ENCODE measurements around the gene STARD4. TPM values are rescaled to one million over a fixed set of nuclear protein-coding genes. Genes with fewer than 3 reads are reported as not detected.

STARD4 gene
- total RNA-seq, 1 experiment from 2014 or later = 48.5 TPM

GRCh38 chr5:111537141-111538024 lies 25.0 kb upstream of the STARD4 start:
- DNase-seq (ENCODE audit: low spot score) (no peak), ATAC-seq (no peak)
- no peak overlapping the region for H3K27ac Mint-ChIP-seq
- no peaks in the 10 kb centered on the region for H3K4me1 Mint-ChIP-seq
- H3K9me3 Mint-ChIP-seq = peaks cover 12% of the 10 kb centered on the region
- no peaks in the 10 kb centered on the region for H3K27me3 Mint-ChIP-seq (ENCODE audit: low read depth)
- H3K36me3 Mint-ChIP-seq = no peaks in the 10 kb centered on the region
- no peak for TF ChIP-seq GTF2I (CRISPR knock-in tag; conservative IDR thresholded peaks at IDR 0.05)
- no peak overlapping the region for H3K4me3 Mint-ChIP-seq
- ChIA-PET CTCF (interaction anchor here (0.9 kb wide), 1 partner anchor 13 kb away, joined by 3 read pairs; no protein-coding TSS in a partner anchor), POLR2A (no interaction called here)

DNA sequence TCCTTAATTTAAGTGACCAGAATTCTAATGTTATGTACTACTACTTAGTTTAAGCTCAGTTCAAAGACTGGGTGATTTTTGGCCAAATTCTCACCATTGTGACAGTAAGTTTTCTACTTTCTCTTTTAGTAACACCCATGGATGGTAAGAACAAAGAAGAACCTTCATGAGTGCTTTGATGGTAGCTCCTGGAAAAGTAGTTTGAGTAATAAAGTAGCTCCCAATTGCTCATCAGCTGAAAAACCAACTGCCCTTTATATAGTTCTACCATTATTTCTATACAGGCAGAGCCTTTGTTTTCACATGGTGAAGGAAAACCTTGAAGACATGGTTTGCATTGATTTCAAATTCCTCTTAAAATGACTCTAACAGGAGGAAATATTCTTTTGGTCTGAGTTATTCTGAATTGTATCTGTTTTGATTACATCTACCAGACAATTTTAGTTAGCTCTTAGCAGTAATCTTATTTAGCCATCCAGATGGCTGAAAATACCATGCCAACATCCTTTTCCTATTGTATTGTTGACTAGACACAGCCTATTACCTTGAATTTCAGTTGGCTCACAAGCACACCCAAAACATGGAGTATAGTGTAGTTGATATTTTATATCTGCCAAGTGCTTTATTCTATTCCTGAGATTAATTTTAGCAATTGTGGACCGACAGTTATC lies 23.7 kb upstream of the STARD4 start:
- ATAC-seq (no peak), DNase-seq (ENCODE audit: low spot score) (no peak)
- Mint-ChIP-seq H3K27ac (no peak overlapping the region), H3K9me3 (peaks cover 12% of the 10 kb centered on the region), H3K36me3 (no peaks in the 10 kb centered on the region), H3K4me3 (no peak overlapping the region), H3K27me3 (ENCODE audit: low read depth) (no peaks in the 10 kb centered on the region), H3K4me1 (no peaks in the 10 kb centered on the region)
- ChIA-PET POLR2A (no interaction called here), CTCF (no interaction called here)
- TF ChIP-seq SOX15 (CRISPR knock-in tag; IDR thresholded peaks at IDR 0.05) (no peak), IRF2 (CRISPR knock-in tag; IDR thresholded peaks at IDR 0.05; ENCODE audit: borderline replicate concordance, low read depth) (no peak), TP53 (CRISPR knock-in tag; IDR thresholded peaks at IDR 0.05) (no peak), ZNF232 (CRISPR knock-in tag; IDR thresholded peaks at IDR 0.05) (no peak), SP1 (CRISPR knock-in tag; conservative IDR thresholded peaks at IDR 0.05) (no peak), TEAD4 (CRISPR knock-in tag; IDR thresholded peaks at IDR 0.05) (no peak)
- TF ChIP-seq, protein P1, sequence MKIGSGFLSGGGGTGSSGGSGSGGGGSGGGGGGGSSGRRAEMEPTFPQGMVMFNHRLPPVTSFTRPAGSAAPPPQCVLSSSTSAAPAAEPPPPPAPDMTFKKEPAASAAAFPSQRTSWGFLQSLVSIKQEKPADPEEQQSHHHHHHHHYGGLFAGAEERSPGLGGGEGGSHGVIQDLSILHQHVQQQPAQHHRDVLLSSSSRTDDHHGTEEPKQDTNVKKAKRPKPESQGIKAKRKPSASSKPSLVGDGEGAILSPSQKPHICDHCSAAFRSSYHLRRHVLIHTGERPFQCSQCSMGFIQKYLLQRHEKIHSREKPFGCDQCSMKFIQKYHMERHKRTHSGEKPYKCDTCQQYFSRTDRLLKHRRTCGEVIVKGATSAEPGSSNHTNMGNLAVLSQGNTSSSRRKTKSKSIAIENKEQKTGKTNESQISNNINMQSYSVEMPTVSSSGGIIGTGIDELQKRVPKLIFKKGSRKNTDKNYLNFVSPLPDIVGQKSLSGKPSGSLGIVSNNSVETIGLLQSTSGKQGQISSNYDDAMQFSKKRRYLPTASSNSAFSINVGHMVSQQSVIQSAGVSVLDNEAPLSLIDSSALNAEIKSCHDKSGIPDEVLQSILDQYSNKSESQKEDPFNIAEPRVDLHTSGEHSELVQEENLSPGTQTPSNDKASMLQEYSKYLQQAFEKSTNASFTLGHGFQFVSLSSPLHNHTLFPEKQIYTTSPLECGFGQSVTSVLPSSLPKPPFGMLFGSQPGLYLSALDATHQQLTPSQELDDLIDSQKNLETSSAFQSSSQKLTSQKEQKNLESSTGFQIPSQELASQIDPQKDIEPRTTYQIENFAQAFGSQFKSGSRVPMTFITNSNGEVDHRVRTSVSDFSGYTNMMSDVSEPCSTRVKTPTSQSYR (CRISPR knock-in tag; IDR thresholded peaks at IDR 0.05) = no peak
- TF ChIP-seq, protein P2, sequence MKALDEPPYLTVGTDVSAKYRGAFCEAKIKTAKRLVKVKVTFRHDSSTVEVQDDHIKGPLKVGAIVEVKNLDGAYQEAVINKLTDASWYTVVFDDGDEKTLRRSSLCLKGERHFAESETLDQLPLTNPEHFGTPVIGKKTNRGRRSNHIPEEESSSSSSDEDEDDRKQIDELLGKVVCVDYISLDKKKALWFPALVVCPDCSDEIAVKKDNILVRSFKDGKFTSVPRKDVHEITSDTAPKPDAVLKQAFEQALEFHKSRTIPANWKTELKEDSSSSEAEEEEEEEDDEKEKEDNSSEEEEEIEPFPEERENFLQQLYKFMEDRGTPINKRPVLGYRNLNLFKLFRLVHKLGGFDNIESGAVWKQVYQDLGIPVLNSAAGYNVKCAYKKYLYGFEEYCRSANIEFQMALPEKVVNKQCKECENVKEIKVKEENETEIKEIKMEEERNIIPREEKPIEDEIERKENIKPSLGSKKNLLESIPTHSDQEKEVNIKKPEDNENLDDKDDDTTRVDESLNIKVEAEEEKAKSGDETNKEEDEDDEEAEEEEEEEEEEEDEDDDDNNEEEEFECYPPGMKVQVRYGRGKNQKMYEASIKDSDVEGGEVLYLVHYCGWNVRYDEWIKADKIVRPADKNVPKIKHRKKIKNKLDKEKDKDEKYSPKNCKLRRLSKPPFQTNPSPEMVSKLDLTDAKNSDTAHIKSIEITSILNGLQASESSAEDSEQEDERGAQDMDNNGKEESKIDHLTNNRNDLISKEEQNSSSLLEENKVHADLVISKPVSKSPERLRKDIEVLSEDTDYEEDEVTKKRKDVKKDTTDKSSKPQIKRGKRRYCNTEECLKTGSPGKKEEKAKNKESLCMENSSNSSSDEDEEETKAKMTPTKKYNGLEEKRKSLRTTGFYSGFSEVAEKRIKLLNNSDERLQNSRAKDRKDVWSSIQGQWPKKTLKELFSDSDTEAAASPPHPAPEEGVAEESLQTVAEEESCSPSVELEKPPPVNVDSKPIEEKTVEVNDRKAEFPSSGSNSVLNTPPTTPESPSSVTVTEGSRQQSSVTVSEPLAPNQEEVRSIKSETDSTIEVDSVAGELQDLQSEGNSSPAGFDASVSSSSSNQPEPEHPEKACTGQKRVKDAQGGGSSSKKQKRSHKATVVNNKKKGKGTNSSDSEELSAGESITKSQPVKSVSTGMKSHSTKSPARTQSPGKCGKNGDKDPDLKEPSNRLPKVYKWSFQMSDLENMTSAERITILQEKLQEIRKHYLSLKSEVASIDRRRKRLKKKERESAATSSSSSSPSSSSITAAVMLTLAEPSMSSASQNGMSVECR (CRISPR knock-in tag; IDR thresholded peaks at IDR 0.05; ENCODE audit: borderline replicate concordance) = no peak

- Mint-ChIP-seq H3K4me3 (no peak overlapping the region), H3K27me3 (ENCODE audit: low read depth) (no peaks in the 10 kb centered on the region), H3K36me3 (no peaks in the 10 kb centered on the region), H3K9me3 (peaks cover 12% of the 10 kb centered on the region), H3K27ac (no peak overlapping the region), H3K4me1 (peaks cover 5% of the 10 kb centered on the region)
- ATAC-seq (no peak), DNase-seq (ENCODE audit: low spot score) (no peak)
- CTCF ChIA-PET = interaction anchor here (1.0 to 4.3 kb wide), 4 partner anchors 9 to 72 kb away, joined by 3 to 53 read pairs (median 6); no protein-coding TSS in a partner anchor
- no peak for TF ChIP-seq FOXJ3 (CRISPR knock-in tag; IDR thresholded peaks at IDR 0.05; ENCODE audit: borderline replicate concordance)
- TF ChIP-seq JUN (CRISPR knock-in tag; IDR thresholded peaks at IDR 0.05) = no peak
- TF ChIP-seq MYBL2 (CRISPR knock-in tag; IDR thresholded peaks at IDR 0.05) = no peak
- no peak for TF ChIP-seq ZNF396 (CRISPR knock-in tag; IDR thresholded peaks at IDR 0.05; ENCODE audit: borderline replicate concordance)
- no peak for TF ChIP-seq SMAD4 (CRISPR knock-in tag; IDR thresholded peaks at IDR 0.05)
- TF ChIP-seq HMGA2 (CRISPR knock-in tag; IDR thresholded peaks at IDR 0.05) = no peak
- TF ChIP-seq SP1 (CRISPR knock-in tag; conservative IDR thresholded peaks at IDR 0.05) = no peak
- no peak for TF ChIP-seq SOX15 (CRISPR knock-in tag; IDR thresholded peaks at IDR 0.05)
- TF ChIP-seq EMX1 (CRISPR knock-in tag; IDR thresholded peaks at IDR 0.05) = no peak
- no peak for TF ChIP-seq ZNF317 (CRISPR knock-in tag; IDR thresholded peaks at IDR 0.05; ENCODE audit: borderline replicate concordance, low read depth)
- TF ChIP-seq, protein P3, sequence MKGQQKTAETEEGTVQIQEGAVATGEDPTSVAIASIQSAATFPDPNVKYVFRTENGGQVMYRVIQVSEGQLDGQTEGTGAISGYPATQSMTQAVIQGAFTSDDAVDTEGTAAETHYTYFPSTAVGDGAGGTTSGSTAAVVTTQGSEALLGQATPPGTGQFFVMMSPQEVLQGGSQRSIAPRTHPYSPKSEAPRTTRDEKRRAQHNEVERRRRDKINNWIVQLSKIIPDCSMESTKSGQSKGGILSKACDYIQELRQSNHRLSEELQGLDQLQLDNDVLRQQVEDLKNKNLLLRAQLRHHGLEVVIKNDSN (CRISPR knock-in tag; IDR thresholded peaks at IDR 0.05) = no peak
- no peak for TF ChIP-seq ETV6 (CRISPR knock-in tag; IDR thresholded peaks at IDR 0.05)
- POLR2A ChIA-PET = no interaction called here
Measured at GRCh38 chr5:111532886-111533582, 20.7 kb upstream of the STARD4 start.
